Stimulated activated CD8-positive, alpha-beta memory T cell treated with anti-CD3 and anti-CD28 coated beads, Interleukin-7, amount 100 ng/mL, for 24 hours (primary cell): ENCODE results near the gene SERPINB13.

Experiments used
- DNase-seq: peaks from one replicate; pipeline ENCODE4 v3.0.0-alpha.2; 2020; ENCODE audit warnings: low read depth

The SERPINB13 gene, protein sequence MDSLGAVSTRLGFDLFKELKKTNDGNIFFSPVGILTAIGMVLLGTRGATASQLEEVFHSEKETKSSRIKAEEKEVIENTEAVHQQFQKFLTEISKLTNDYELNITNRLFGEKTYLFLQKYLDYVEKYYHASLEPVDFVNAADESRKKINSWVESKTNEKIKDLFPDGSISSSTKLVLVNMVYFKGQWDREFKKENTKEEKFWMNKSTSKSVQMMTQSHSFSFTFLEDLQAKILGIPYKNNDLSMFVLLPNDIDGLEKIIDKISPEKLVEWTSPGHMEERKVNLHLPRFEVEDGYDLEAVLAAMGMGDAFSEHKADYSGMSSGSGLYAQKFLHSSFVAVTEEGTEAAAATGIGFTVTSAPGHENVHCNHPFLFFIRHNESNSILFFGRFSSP

DNA sequence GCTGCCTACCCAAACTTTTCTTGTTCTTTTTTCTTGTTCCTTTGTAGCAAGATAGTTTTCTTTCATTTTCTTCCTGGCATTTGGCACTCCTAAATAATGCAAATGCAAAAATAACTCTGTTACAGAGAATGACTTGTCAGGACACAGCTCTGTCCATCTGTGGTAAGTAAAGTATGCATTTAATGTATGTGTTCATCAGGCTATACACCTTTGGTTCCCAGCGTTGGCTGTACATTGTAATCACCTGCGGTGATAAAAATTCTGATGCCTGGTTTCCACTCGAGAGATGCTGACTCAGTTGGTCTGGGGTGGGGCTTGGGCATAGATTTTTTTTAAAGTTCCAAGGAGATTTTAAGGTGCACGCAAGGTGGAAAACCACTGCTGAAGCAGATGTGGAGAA, at the start of gene SERPINB13:
SERPINB13 (plus strand) TSS at position 378 of the 400 bp plus-strand sequence. CDS start 1,325 bp downstream, outside the sequence.
- no peak for DNase-seq

DNA sequence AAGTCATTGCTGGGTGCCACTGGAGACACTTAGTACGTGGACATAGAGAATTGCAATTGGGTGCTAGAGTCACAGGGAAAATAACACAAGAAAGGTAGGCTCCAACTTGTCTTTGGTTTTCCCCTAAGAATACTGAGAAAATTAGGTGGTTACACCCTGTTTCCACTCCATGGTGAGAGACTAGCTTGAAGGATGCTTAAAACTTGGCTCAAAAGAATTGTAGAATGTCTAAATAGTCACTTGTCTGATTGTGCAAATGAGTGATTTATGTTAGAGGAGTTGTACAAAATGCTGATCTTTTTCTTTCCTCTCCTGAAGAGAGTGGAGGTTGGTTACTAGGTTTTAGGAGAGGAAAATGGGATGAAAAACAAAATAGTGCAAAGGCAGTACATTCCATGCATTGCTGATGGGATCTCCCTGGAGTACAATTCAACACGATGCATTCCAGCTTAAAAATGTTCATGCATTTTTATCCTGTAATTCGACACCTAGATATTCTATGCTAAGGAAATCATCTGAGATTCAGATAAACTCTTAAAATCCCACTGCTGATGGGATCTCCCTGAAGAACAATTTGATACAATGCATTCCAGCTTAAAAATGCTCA, 47.1 kb upstream of the SERPINB13 start:
- no peak for DNase-seq

DNA sequence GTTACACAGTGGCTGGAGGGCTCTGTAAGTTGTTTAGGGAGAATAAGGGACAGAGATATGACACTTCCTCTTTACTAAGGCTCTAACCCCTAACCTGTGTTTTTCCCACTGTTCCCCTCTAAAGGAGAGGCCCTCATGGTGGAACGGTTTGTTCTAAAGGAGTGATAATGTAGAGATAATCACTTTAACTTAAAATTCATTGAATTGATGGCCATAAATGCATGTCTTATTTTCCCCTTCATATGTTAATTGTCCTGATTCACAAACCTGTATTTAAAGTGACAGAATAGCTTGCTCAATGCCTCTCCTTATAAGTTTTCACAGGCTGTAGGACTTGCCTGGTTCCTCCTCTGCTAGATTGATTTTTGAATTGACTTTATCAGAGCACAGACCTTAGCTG, 45.1 kb upstream of the SERPINB13 start, which contains the start of gene SERPINB12:
SERPINB12 (plus strand) TSS at position 301 of the 400 bp plus-strand sequence. CDS start 13,791 bp downstream, outside the sequence.
- DNase-seq, result no peak

DNA sequence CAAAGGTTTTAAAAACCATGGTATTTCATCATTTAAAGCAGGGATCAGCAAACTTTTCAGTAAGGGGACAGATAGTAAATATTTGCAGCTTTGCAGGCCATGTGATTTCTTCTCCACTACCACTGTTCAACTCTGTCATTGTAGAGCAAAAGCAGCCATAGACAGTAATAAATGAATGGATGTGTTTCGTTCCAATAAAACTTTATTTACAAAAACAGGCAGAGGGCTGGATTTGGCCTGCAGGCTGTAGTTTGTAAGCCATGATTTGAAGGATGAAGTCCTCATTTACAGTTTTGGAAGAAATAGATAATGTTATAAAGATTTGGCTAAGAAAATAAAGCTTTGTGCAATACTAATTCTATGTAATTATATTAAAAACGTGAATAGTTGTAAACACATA, 43.1 kb upstream of the SERPINB13 start:
- no peak for DNase-seq

DNA sequence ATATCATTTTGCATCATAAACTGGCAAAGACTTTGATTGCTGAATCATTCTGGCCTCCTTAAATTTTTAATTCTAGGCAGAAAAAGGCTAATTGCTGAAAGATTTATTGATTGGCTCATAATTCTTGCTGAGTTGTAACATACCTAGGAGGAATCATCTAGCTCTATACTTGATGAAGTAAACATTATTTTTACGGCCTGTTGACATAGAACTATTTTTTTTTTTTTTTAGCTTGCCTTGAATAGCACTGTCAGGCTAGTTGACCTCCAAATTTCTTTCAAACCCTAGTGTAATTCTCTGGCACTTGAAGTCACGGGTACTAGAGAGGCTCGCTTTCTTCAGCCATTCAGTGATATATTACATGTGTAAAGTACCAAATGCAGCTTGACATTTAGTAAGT, 42.1 kb upstream of the SERPINB13 start:
- no peak for DNase-seq

DNA sequence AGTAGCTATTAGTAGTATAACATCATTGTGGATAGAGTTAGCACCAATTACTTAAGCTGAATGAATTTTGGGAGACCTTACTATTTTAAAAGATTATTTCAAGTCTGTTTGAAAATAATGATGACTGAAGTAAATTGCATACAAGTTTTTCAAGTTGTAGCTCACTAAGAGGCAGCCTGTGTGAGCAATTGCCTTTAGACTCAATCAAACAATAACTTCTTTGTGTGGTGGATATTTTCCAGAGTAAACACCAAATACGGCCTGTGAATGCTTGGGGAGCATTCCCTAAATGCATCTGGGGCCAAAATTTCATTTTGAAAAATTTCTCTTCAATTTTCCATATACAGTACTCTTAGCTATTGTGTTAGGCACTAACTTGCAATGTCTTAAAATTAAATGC, 37.1 kb upstream of the SERPINB13 start:
- DNase-seq, result no peak

DNA sequence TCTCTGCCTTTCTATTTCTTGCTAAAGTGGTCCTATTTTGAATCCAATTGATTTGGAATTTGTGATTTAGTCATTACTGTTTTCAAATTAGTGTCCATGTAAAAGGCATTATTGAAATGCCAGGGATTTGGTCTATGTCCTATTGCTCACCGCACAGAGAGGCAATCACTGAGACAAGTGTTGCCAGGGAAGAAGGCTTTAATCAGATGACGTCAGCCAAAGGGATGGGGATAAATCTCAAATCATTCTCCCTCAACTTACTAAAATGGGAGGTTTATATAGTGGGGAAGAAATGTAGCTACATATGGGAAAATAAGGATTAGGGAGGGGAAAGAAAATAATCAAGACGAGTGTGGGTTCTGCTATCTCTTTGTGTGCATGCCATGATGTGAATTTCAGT, 35.4 kb upstream of the SERPINB13 start:
- DNase-seq, result no peak

DNA sequence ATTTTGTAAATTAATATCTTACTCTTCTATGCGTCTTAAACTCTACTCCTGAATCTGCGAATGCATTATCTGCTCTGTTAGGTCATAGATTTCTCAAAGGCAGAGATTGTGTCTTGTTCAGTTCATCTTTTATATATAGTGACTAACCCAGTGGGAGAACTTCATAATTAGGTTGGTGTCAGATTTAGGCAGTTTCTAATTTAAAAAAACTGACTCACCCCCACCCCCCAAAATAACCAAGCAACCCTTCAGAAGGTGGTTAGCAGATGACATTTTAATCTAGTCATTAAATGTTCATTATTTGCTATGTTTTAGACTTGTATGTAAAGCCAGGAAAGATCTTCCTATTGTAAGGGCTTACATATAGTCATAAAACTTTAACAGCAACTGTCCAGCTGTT, 34.6 kb upstream of the SERPINB13 start:
- DNase-seq, result no peak

DNA sequence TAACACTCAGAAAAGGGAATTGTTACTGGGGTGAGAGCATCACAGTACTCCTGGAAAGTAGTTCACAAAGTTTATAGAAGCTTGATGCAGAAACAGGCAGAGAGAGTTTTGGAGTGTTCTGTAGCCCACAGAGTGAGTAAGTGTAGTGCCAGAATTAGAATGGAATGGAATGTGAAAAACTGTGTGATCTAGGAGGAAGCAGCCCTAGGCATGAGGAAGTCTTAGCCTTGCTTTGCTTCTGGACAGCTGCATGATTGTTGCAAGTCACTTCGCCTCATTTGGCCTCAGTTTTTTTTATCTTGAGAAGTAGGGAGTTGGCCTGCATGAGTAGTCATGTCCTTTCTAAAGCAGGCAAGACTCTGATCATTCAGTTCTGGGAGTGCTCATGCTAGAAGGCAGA, 34.1 kb upstream of the SERPINB13 start:
- DNase-seq, result no peak

DNA sequence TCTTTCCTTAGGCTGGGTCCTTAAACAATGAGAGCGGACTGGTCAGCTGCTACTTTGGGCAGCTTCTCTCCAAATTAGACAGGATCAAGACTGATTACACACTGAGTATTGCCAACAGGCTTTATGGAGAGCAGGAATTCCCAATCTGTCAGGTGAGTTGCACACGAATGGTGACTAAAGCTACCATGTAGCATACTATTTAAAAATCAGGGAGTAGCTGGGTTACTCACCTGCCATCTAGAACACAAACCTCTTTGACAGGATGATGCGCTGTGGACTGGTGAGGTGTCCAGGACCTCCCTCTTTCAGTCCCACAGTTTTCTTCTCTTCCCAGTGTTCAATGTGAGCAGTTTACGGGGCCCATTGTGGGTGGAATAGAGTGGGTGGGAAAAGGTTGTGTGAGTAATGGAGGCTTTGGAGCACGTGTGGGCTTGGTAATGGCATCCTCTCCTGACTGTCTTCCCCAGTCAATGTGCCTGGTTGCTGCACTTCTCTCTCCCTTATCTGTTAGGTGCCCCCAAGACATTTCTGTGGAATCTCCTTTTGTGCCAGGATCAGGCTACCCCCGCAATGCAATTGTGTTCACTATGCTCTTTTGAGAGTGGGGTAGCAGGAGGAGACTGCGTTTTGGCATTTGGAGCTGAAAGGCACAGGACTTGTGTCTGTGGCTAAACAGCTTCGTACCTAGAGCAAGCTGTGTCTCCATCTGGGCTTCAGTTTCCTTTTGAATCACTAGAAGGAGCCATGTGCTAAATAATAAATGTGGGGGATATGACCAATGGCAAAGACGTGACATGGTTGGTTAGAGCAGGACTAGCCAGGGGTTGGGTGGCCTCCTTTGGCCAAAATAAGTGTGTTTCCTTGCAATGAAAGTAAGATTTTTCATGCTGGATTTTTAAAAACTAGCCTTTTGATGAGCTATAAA, 27.3 kb upstream of the SERPINB13 start:
- DNase-seq, result no peak

DNA sequence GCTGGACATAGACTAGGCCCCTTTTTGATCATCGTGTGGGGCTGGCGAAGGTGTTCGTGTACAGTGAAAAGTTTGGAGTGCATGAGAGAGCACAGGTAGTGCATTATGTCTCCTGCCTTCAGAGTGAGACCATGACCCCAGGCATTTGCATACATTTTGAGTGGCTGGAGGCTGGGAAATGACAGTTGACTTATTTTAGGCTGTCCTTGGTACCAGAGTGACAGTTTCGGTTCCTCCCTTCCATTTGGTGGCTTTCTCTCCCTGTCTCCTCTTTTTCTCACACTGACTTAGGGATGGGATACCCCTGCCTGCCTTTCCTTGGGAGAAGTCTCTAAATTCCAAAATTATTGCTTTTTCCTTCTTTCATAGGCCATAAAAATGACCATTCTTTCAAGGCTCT, 24.9 kb upstream of the SERPINB13 start:
- DNase-seq, result no peak

DNA sequence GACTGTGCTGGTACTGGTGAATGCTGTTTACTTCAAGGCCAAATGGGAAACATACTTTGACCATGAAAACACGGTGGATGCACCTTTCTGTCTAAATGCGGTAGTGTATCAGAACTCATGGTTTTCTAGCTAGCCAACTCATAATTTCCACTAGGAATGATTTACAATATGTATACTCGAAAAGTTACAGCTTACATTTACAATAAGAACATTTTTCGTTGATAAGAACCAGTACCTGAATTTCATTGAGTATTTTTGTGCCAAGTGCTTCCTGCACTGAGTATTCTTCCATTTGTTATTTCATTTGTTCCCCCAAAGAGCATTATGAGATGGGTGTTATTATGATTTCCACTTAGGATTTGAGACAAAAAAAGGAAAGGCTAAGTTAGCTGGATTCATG, 23.1 kb upstream of the SERPINB13 start:
- no peak for DNase-seq

DNA sequence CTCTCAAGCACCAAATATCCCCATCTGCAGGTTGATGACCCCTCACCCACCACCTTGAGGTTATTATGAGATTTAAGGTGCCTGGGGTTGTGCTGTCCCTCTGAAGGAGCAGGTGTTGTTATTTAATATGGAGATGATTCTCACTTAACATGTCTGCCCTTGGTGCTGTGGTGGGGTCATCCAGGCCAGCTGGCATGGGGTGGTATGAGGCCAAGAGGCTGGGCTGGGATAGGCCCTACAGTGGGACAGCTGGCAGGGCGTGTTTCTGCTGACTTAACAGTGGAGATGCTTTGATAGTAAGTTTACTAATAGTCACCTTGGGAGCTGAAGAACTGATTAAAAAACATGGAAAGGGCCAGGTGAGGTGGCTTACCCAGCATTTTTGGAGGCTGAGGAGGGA, 22.6 kb upstream of the SERPINB13 start:
- DNase-seq, result no peak

DNA sequence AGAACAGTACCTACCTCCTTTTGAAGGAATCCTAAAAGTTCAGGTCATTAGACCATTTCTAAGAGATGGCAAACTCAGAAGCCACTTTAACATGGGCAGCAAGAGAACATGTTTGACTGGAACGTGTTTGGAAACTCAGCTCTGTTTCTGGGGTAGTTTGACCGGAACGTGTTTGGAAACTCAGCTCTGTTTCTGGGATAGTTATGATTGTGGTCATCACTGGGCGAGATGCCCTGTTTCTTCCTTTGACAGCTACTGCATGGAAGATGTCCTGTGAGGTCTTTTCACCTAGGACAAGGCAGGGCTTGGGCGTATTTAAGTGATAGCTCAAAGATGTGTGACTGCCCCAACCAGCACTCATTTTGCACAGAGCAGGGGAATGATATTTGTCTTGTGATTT, 19.9 kb upstream of the SERPINB13 start:
- no peak for DNase-seq

DNA sequence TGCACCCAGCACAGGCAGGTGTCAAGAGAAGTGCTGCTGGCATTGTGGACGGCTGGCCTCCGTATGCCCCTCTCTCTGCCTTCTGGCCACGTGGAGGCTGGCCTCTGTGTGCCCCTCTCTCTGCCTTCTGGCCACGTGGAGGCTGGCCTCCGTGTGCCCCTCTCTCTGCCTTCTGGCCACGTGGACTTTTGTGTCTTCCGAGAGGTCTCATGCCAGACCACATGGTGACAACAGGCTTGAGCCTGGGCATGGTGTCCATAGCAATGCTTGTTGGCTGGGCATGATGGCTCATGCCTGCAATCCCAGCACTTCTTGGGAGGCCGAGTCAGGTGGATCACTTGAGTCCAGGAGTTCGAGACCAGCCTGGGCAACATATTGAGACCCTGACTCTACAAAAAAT, 19.3 kb upstream of the SERPINB13 start:
- no peak for DNase-seq

DNA sequence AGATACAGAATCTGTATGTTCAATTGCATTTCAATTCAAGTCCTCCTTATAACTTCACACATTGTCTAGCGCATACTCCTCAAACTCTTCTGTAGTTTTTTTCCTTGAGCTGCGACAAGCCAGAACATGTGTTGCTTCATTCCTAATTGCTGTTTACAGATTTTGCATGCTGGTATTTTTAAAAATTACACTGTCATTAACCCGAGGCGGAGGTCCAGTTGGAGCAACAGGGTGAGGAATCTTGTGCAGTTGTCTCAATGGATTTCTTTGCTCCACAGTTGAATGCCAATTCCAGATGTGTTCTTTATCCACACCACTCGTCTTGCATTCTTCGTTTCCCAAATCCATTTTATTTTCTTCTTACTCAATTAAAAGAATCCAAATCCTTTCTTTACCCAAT, 16.4 kb upstream of the SERPINB13 start:
- DNase-seq, result no peak

DNA sequence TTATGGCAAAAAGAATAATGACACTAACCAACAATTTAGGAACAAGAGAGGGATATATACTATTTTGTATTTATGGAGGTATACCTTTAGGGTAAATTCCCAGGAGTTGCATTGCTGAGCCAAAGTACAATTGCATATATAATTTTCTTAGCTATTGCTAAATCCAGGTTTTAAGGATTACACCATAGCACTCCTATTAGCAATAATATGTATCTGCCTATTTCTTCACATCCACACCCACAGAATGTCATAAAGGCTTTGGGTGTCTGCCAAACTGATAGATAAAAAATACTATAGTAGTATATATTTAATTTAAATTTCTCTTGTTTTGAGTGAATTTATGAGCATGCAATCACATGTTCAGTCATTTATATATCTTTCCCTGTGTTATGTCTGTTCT, 11.5 kb upstream of the SERPINB13 start:
- no peak for DNase-seq

DNA sequence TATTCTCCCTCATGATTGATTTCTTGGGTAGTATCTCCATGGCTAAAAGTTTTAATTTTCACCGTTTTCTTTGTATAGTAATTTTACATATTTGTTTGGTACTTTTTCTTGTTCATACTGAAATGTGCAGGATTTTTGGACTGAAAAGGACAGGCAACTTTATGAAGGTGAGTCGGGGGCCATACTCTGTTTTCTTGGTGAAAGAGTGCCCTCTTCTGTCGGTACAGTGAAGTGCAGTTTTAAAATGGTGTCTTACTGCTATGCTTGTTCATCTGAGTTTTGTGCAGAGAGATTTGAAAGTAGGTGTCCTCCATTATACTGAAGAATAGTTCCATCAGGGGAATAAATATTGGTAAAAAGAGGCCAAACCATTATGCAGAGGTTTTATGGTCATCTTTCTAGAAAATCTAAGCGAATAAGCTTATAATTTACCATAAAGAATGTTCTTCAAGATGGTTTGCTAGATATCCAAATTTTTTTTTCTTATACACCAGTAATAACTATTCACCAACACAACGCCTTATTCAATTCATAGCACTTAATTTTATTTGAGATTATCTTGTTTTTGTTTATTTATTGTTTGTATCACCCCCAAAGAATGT, 8.7 kb upstream of the SERPINB13 start:
- no peak for DNase-seq

DNA sequence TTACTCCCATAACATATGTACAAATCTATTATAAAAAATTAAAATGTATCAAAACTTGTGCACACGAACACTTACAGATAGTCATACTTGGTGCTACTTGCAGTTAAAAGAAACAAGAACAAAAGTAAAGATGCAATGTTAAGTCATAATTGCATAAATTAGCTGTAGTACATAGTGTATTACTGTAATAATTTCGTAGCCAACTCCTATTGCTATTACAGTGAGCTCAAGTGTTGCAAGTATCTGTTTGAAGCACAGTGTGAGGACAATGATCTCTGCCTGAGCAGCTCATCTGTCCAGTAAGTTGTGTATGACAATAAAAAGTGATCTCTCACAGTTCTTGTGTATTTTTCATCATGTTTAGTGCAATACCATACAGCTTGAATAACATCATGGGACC, 7.5 kb upstream of the SERPINB13 start:
- DNase-seq, result no peak

DNA sequence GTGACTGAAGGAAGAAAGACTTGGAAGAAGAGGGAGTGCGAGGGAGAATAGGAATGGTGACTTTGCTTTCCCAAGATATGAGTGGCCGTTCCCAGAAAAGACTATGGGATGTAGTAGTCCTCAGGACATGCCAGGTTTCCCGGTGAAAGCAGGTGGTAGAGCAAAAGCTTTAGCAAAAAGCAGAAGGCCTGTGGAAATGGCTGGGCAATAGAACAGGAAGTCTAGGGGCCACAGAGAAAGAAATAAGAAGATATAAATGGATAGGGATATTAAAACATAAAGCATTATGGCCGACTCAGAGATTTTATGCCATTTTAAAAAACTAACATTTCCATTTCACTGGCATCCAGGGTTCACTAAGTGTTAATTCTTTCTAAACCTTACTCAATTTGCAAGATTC, 1.2 kb upstream of the SERPINB13 start:
- no peak for DNase-seq

DNA sequence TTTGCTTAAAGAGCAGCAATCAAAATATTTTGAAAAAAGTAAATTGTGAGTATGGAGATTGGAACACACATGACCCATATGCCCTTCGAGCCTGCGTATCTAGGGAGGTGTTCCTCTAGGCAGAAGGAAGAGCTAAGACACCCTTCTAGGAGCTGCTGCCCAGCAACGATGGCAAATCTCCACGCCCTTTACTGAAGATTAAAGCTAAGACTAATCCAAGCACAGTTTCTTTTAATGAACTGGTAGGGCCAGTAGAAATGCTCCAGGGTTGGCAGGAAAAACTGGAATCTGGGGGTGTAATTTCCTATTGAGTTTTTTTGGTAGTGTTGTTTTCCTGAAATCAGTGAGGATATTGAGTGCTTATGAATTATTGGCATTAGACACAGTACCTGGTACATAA, 712 bp upstream of the SERPINB13 start:
- no peak for DNase-seq

DNA sequence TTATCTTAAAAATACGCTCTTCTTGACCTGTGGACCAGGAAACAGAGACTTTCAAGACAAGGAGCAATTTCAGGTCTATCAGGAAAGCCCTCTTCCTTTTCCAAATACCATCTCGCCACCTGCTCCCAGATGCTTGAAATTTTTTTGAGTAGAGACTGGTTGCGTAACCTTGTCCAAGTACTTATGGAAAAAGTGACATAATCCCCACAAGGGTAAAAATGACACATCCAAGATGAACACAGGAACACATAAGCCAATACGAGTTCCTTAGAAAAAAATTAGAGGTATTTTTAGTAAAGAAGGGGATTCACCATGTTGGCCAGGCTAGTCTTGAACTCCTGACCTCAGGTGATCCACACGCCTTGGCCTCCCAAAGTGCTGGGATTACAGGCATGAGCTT, 1.8 kb downstream of the SERPINB13 start:
- DNase-seq, result no peak
